OCI-LY1 (cell line): ENCODE measurements around the gene HOXB6.

Source experiments
- CTCF ChIP-seq: fragments of 200-600 bp; sonication (generic), shearing (Covaris generic); IDR thresholded peaks from 2 replicates; pipeline ENCODE4 v1.5.1; 2017; ENCODE audit warnings: mild to moderate bottlenecking, antibody characterized with exemption, low read length, moderate library complexity, mixed read lengths
- EZH2 ChIP-seq: fragments of 200-600 bp; sonication (generic), shearing (Covaris generic); IDR thresholded peaks from 2 replicates; pipeline ENCODE4 v1.8.0; 2017; ENCODE audit warnings: borderline replicate concordance, mixed run types, mild to moderate bottlenecking, antibody characterized with exemption, low read length, moderate library complexity, mixed read lengths

GRCh38 chr17:48611213-48611612 is 6.4 kb upstream of the HOXB6 start:
- TF ChIP-seq CTCF: no peak
- no peak for TF ChIP-seq EZH2
